Neural progenitor cell (in vitro differentiated cells): ENCODE results near the gene UTS2B. TPM values are rescaled to one million over a fixed set of nuclear protein-coding genes. Genes with fewer than 3 reads are reported as not detected.

Experiments
- DNase-seq: peaks from one replicate; pipeline ENCODE4 v3.0.0-alpha.2; 2016; ENCODE audit warnings: low spot score
- H2AFZ ChIP-seq: fragments of 200-600 bp; sonication (generic); replicated peaks from 2 replicates; pipeline ENCODE4 v1.6.1; 2016; ENCODE audit warnings: antibody characterized with exemption
- H3F3A ChIP-seq: fragments of 200-600 bp; sonication (generic); 2 replicates; pipeline ENCODE4 v1.6.1; 2016; ENCODE audit warnings: antibody characterized with exemption, low read depth
- H3K27ac ChIP-seq: fragments of 200-600 bp; sonication (generic); 2 replicates; pipeline ENCODE4 v1.5.1; 2016; ENCODE audit warnings: mild to moderate bottlenecking
- H3K27me3 ChIP-seq: fragments of 200-600 bp; sonication (generic); 2 replicates; pipeline ENCODE4 v1.6.1; 2016; ENCODE audit warnings: mild to moderate bottlenecking, moderate library complexity
- H3K36me3 ChIP-seq: fragments of 200-600 bp; sonication (generic); 2 replicates; pipeline ENCODE4 v1.5.1; 2016
- H3K4me1 ChIP-seq: fragments of 200-600 bp; sonication (generic); 2 replicates; pipeline ENCODE4 v1.6.1; 2016; ENCODE audit warnings: mixed run types
- H3K4me2 ChIP-seq: fragments of 200-600 bp; sonication (generic); 2 replicates; pipeline ENCODE4 v1.6.1; 2016
- H3K4me3 ChIP-seq: fragments of 200-600 bp; sonication (generic); 2 replicates; pipeline ENCODE4 v1.5.1; 2016
- H3K79me2 ChIP-seq: fragments of 200-600 bp; sonication (generic); 2 replicates; pipeline ENCODE4 v1.6.1; 2016; ENCODE audit warnings: low read depth
- H3K9ac ChIP-seq: fragments of 200-600 bp; sonication (generic); 2 replicates; pipeline ENCODE4 v1.6.1; 2016
- H3K9me3 ChIP-seq: fragments of 200-600 bp; sonication (generic); 2 replicates; pipeline ENCODE4 v1.5.1; 2016; ENCODE audit warnings: low read depth
- H4K20me1 ChIP-seq: fragments of 200-600 bp; sonication (generic); 2 replicates; pipeline ENCODE4 v1.6.1; 2016; ENCODE audit warnings: low read depth
- H3K27ac Mint-ChIP-seq: 3 replicates; pipeline ENCODE4 v1.8.0; 2021; ENCODE audit warnings: mixed read lengths
- H3K27me3 Mint-ChIP-seq: 2 replicates; pipeline ENCODE4 v1.8.0; 2022; ENCODE audit warnings: low read depth, mild to moderate bottlenecking, inconsistent platforms, moderate library complexity, mixed read lengths; ENCODE audit not compliant: insufficient read depth
- H3K36me3 Mint-ChIP-seq: 3 replicates; pipeline ENCODE4 v1.8.0; 2021; ENCODE audit warnings: mixed read lengths
- H3K4me1 Mint-ChIP-seq: 3 replicates; pipeline ENCODE4 v1.8.0; 2021; ENCODE audit warnings: mixed read lengths
- H3K4me3 Mint-ChIP-seq: 3 replicates; pipeline ENCODE4 v1.8.0; 2021; ENCODE audit warnings: mild to moderate bottlenecking, moderate library complexity, mixed read lengths
- H3K9me3 Mint-ChIP-seq: 3 replicates; pipeline ENCODE4 v1.8.0; 2020; ENCODE audit warnings: mixed read lengths
- CTCF ChIP-seq: fragments of 200-600 bp; sonication (generic); IDR thresholded peaks from 2 replicates; pipeline ENCODE4 v1.5.1; 2017; ENCODE audit warnings: antibody characterized with exemption, mild to moderate bottlenecking
- EZH2 ChIP-seq: fragments of 200-600 bp; sonication (generic); IDR thresholded peaks from 2 replicates; pipeline ENCODE4 v1.6.1; 2017; ENCODE audit warnings: antibody characterized with exemption, mild to moderate bottlenecking, moderate library complexity
- EZH2phosphoT487 ChIP-seq: fragments of 200-600 bp; sonication (generic); IDR thresholded peaks from 2 replicates; pipeline ENCODE4 v1.6.1; 2017; ENCODE audit warnings: antibody characterized with exemption
- total RNA-seq: library from RNA; depleted of rRNA; stranded (reverse); fragments of >200 nt; gene quantifications from 2 replicates; pipeline ENCODE4 v1.2.3, GENCODE V29; 2015; ENCODE audit warnings: low replicate concordance

The UTS2B gene
- total RNA-seq, 1 donor from 2014 or later = not detected

GRCh38 chr3:191327526-191327925 is 2.8 kb downstream of the UTS2B start:
- H3K9me3 Mint-ChIP-seq = no peaks in the 10 kb centered on the region
- no peak overlapping the region for H3K4me3 Mint-ChIP-seq
- H3K27ac Mint-ChIP-seq = no peak overlapping the region

GRCh38 chr3:191324936-191325335 is 5.4 kb downstream of the UTS2B start:
- no peak for TF ChIP-seq EZH2
- TF ChIP-seq CTCF = no peak
- no peak for TF ChIP-seq EZH2phosphoT487

More at GRCh38 chr3:191327526-191327925, 2.8 kb downstream of the UTS2B start:
- Mint-ChIP-seq H3K27me3 (peaks cover 7% of the 10 kb centered on the region), H3K4me1 (peaks cover 31% of the 10 kb centered on the region), H3K36me3 (no peaks in the 10 kb centered on the region)
- no peak overlapping the region for H3K9ac ChIP-seq
- H2AFZ ChIP-seq = no peak overlapping the region
- TF ChIP-seq CTCF = no peak
- H3K4me1 ChIP-seq = peaks cover 21% of the 10 kb centered on the region
- no peak overlapping the region for H3K4me2 ChIP-seq
- H3K27ac ChIP-seq = no peak overlapping the region
- no peaks in the 10 kb centered on the region for H3K36me3 ChIP-seq
- peaks cover 25% of the 10 kb centered on the region for H3K79me2 ChIP-seq
- peaks cover 4% of the 10 kb centered on the region for H3K27me3 ChIP-seq
- no peak overlapping the region for H3K4me3 ChIP-seq
- DNase-seq = no peak
- no peaks in the 10 kb centered on the region for H3K9me3 ChIP-seq
- H4K20me1 ChIP-seq = peaks cover 16% of the 10 kb centered on the region
- peaks cover 14% of the 10 kb centered on the region for H3F3A ChIP-seq

GRCh38 chr3:191321019-191321767 is 9.1 kb downstream of the UTS2B start:
- H3K27me3 Mint-ChIP-seq = peaks cover 7% of the 10 kb centered on the region
- H3K4me3 Mint-ChIP-seq = no peak overlapping the region

More at GRCh38 chr3:191324936-191325335, 5.4 kb downstream of the UTS2B start:
- no peak overlapping the region for H2AFZ ChIP-seq
- H3K4me3 Mint-ChIP-seq = no peak overlapping the region
- no peak overlapping the region for H3K4me2 ChIP-seq
- no peaks in the 10 kb centered on the region for H4K20me1 ChIP-seq
- no peaks in the 10 kb centered on the region for H3K4me1 ChIP-seq
- H3K27me3 ChIP-seq = peaks cover 4% of the 10 kb centered on the region
- no peak overlapping the region for H3K27ac ChIP-seq
- no peaks in the 10 kb centered on the region for H3K79me2 ChIP-seq
- peaks cover 14% of the 10 kb centered on the region for H3K4me1 Mint-ChIP-seq
- H3K4me3 ChIP-seq = no peak overlapping the region
- no peak for DNase-seq
- H3F3A ChIP-seq = peaks cover 5% of the 10 kb centered on the region
- no peaks in the 10 kb centered on the region for H3K36me3 ChIP-seq
- H3K9ac ChIP-seq = no peak overlapping the region
- H3K36me3 Mint-ChIP-seq = no peaks in the 10 kb centered on the region
- H3K27me3 Mint-ChIP-seq = peaks cover 7% of the 10 kb centered on the region
- H3K9me3 Mint-ChIP-seq = no peaks in the 10 kb centered on the region
- no peak overlapping the region for H3K27ac Mint-ChIP-seq
- no peaks in the 10 kb centered on the region for H3K9me3 ChIP-seq

More at GRCh38 chr3:191321019-191321767, 9.1 kb downstream of the UTS2B start:
- no peaks in the 10 kb centered on the region for H3K36me3 Mint-ChIP-seq
- Histone ChIP-seq H3K4me1 (no peaks in the 10 kb centered on the region), H3K9me3 (no peaks in the 10 kb centered on the region), H3K79me2 (no peaks in the 10 kb centered on the region), H3K9ac (no peak overlapping the region), H3K27me3 (no peaks in the 10 kb centered on the region), H4K20me1 (no peaks in the 10 kb centered on the region), H3K4me2 (no peak overlapping the region), H3K27ac (no peak overlapping the region), H2AFZ (no peak overlapping the region), H3F3A (no peaks in the 10 kb centered on the region), H3K4me3 (no peak overlapping the region), H3K36me3 (no peaks in the 10 kb centered on the region)
- H3K4me1 Mint-ChIP-seq = no peaks in the 10 kb centered on the region
- no peak for DNase-seq
- TF ChIP-seq EZH2phosphoT487 (no peak), CTCF (no peak), EZH2 (no peak)
- H3K9me3 Mint-ChIP-seq = no peaks in the 10 kb centered on the region
- H3K27ac Mint-ChIP-seq = no peak overlapping the region
